HEK293 (cell line): ENCODE data around the gene IQSEC1.
A peak's percentile ranks its signal among the peaks of the same experiment; 100 is the strongest.

Experiments used
- BCL11A ChIP-seq: fragments of 450-650 bp; formaldehyde crosslinking; IDR thresholded peaks from 2 replicates; pipeline ENCODE4 v1.5.1; 2016; ENCODE audit warnings: low read depth, missing biosample characterization, missing genetic modification characterization
- HOXC10 ChIP-seq: sonication (generic); formaldehyde crosslinking; IDR thresholded peaks from 2 replicates; pipeline ENCODE4 v1.8.1; 2023; ENCODE audit warnings: mild to moderate bottlenecking, missing genetic modification reagents
- KLF7 ChIP-seq: fragments of 450-650 bp; formaldehyde crosslinking; IDR thresholded peaks from 2 replicates; pipeline ENCODE4 v1.5.1; 2016; ENCODE audit warnings: missing biosample characterization, missing genetic modification characterization, borderline replicate concordance
- SCRT2 ChIP-seq: fragments of 450-650 bp; formaldehyde crosslinking; IDR thresholded peaks from 2 replicates; pipeline ENCODE4 v1.5.1; 2016; ENCODE audit warnings: missing biosample characterization, missing genetic modification characterization
- SP2 ChIP-seq: fragments of 450-650 bp; formaldehyde crosslinking; IDR thresholded peaks from 2 replicates; pipeline ENCODE4 v1.5.1; 2016; ENCODE audit warnings: missing biosample characterization, missing genetic modification characterization
- WT1 ChIP-seq: fragments of 450-650 bp; formaldehyde crosslinking; IDR thresholded peaks from 2 replicates; pipeline ENCODE4 v1.5.1; 2016; ENCODE audit warnings: missing biosample characterization, missing genetic modification characterization
- ZBTB1 ChIP-seq: fragments of 450-650 bp; formaldehyde crosslinking; IDR thresholded peaks from 2 replicates; pipeline ENCODE4 v1.5.1; 2016; ENCODE audit warnings: missing biosample characterization, missing genetic modification characterization
- ZBTB20 ChIP-seq: fragments of 450-650 bp; formaldehyde crosslinking; IDR thresholded peaks from 2 replicates; pipeline ENCODE4 v1.5.1; 2016; ENCODE audit warnings: missing biosample characterization, missing genetic modification characterization
- ZBTB21 ChIP-seq: fragments of 450-650 bp; formaldehyde crosslinking; IDR thresholded peaks from 2 replicates; pipeline ENCODE4 v1.5.1; 2017; ENCODE audit warnings: missing biosample characterization, missing genetic modification characterization
- ZFP41 ChIP-seq: fragments of 450-650 bp; formaldehyde crosslinking; IDR thresholded peaks from 2 replicates; pipeline ENCODE4 v1.5.1; 2016; ENCODE audit warnings: missing biosample characterization, missing genetic modification characterization, borderline replicate concordance
- ZNF121 ChIP-seq: fragments of 450-650 bp; formaldehyde crosslinking; IDR thresholded peaks from 2 replicates; pipeline ENCODE4 v1.5.1; 2016; ENCODE audit warnings: missing biosample characterization, missing genetic modification characterization
- ZNF133 ChIP-seq: fragments of 450-650 bp; formaldehyde crosslinking; IDR thresholded peaks from 2 replicates; pipeline ENCODE4 v1.5.1; 2016; ENCODE audit warnings: missing biosample characterization, missing genetic modification characterization
- ZNF138 ChIP-seq: fragments of 450-650 bp; formaldehyde crosslinking; IDR thresholded peaks from 2 replicates; pipeline ENCODE4 v1.5.1; 2016; ENCODE audit warnings: missing biosample characterization, missing genetic modification characterization, borderline replicate concordance
- ZNF157 ChIP-seq: fragments of 450-650 bp; formaldehyde crosslinking; IDR thresholded peaks from 2 replicates; pipeline ENCODE4 v1.5.1; 2016; ENCODE audit warnings: missing biosample characterization, missing genetic modification characterization
- ZNF2 ChIP-seq: fragments of 450-650 bp; formaldehyde crosslinking; IDR thresholded peaks from 2 replicates; pipeline ENCODE4 v1.5.1; 2016; ENCODE audit warnings: missing biosample characterization, missing genetic modification characterization
- ZNF302 ChIP-seq: fragments of 450-650 bp; formaldehyde crosslinking; IDR thresholded peaks from 2 replicates; pipeline ENCODE4 v1.5.1; 2016; ENCODE audit warnings: missing biosample characterization, missing genetic modification characterization, low read depth
- ZNF324 ChIP-seq: fragments of 450-650 bp; formaldehyde crosslinking; IDR thresholded peaks from 2 replicates; pipeline ENCODE4 v1.5.1; 2016; ENCODE audit warnings: missing biosample characterization, missing genetic modification characterization
- ZNF335 ChIP-seq: fragments of 450-650 bp; formaldehyde crosslinking; conservative IDR thresholded peaks from 2 replicates; pipeline ENCODE4 v1.5.1; 2016; ENCODE audit warnings: missing biosample characterization, missing genetic modification characterization
- ZNF350 ChIP-seq: fragments of 450-650 bp; formaldehyde crosslinking; IDR thresholded peaks from 2 replicates; pipeline ENCODE4 v1.5.0; 2017; ENCODE audit warnings: missing biosample characterization, mild to moderate bottlenecking, missing genetic modification characterization
- ZNF366 ChIP-seq: fragments of 450-650 bp; formaldehyde crosslinking; conservative IDR thresholded peaks from 2 replicates; pipeline ENCODE4 v1.5.1; 2016; ENCODE audit warnings: missing biosample characterization, missing genetic modification characterization
- ZNF549 ChIP-seq: fragments of 450-650 bp; IDR thresholded peaks from 2 replicates; pipeline ENCODE4 v1.5.1; 2018; ENCODE audit warnings: missing biosample characterization, missing genetic modification characterization, mild to moderate bottlenecking, inconsistent platforms, moderate library complexity
- ZNF561 ChIP-seq: fragments of 450-650 bp; IDR thresholded peaks from 2 replicates; pipeline ENCODE4 v1.5.1; 2018; ENCODE audit warnings: missing biosample characterization, missing genetic modification characterization, borderline replicate concordance
- ZNF623 ChIP-seq: fragments of 450-650 bp; formaldehyde crosslinking; IDR thresholded peaks from 2 replicates; pipeline ENCODE4 v1.5.1; 2016; ENCODE audit warnings: missing biosample characterization, missing genetic modification characterization
- ZNF624 ChIP-seq: fragments of 450-650 bp; formaldehyde crosslinking; IDR thresholded peaks from 2 replicates; pipeline ENCODE4 v1.5.1; 2017; ENCODE audit warnings: missing biosample characterization, missing genetic modification characterization
- ZNF701 ChIP-seq: fragments of 450-650 bp; formaldehyde crosslinking; IDR thresholded peaks from 2 replicates; pipeline ENCODE4 v1.5.1; 2016; ENCODE audit warnings: missing biosample characterization, missing genetic modification characterization
- ZNF791 ChIP-seq: fragments of 450-650 bp; formaldehyde crosslinking; IDR thresholded peaks from 2 replicates; pipeline ENCODE4 v1.5.1; 2016; ENCODE audit warnings: missing biosample characterization, missing genetic modification characterization
- ZSCAN30 ChIP-seq: fragments of 450-650 bp; IDR thresholded peaks from 2 replicates; pipeline ENCODE4 v1.5.1; 2018; ENCODE audit warnings: missing biosample characterization, mild to moderate bottlenecking, missing genetic modification characterization, moderate library complexity
- ZXDB ChIP-seq: fragments of 450-650 bp; formaldehyde crosslinking; IDR thresholded peaks from 2 replicates; pipeline ENCODE4 v1.5.1; 2016; ENCODE audit warnings: missing biosample characterization, missing genetic modification characterization
- TF ChIP-seq, protein P1 (sequence below): fragments of 450-650 bp; formaldehyde crosslinking; IDR thresholded peaks from 2 replicates; pipeline ENCODE4 v1.5.1; 2016; ENCODE audit warnings: missing biosample characterization, missing genetic modification characterization
- TF ChIP-seq, protein P2 (sequence below): fragments of 450-650 bp; formaldehyde crosslinking; IDR thresholded peaks from 2 replicates; pipeline ENCODE4 v1.5.1; 2016; ENCODE audit warnings: missing biosample characterization, missing genetic modification characterization
- TF ChIP-seq, protein P3 (sequence below): fragments of 450-650 bp; formaldehyde crosslinking; IDR thresholded peaks from 2 replicates; pipeline ENCODE4 v1.5.1; 2016; ENCODE audit warnings: missing biosample characterization, missing genetic modification characterization
- TF ChIP-seq, protein P4 (sequence below): fragments of 450-650 bp; formaldehyde crosslinking; IDR thresholded peaks from 2 replicates; pipeline ENCODE4 v1.5.1; 2016; ENCODE audit warnings: missing biosample characterization, missing genetic modification characterization

The IQSEC1 gene

DNA sequence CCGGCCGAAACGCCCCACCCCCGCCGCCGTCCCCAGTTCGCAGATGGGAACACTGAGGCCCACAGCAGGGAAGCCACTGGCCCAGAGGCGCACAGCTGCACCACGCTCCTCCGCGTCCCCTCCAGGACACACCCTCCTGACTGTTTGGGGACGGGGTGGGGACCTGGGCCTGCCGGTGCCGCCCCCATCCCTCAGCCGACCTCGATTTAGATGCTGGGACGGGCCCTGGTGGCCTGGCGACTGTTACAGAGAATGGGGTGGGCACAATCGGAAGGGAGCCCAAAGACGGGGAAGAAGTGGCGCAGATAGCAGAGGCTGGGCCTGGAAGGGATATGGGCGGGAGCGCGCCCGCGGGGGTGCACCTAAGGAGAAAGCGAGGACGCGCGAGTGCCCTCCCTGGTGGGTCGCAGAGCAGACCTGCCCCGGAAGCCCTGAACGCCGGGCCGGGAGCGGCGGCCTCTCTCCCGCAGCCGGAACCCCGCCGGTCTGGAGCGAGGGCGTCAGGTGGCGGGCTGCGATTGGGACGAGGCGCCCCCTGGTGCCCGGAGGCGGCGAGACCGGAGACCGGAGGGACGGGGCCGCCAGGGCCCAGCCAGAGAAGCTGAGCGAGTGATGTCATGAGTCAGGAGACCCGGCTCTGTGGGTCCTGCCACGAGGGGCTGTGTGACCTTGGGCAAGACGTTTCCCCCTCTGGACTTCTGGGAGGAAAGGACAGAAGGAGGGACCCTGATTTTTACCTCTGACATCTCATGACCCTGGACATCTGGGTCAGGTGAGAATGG, 78.4 kb downstream of the IQSEC1 start (continued):
- TF ChIP-seq ZNF121 (peak; percentile 100), SP2 (tag by site-specific recombination) (peak; percentile 91), ZNF2 (peak; percentile 78), ZNF157 (tag by site-specific recombination) (no peak), WT1 (tag by site-specific recombination) (no peak), ZNF138 (tag by site-specific recombination) (no peak), ZNF302 (tag by site-specific recombination) (no peak), ZNF623 (0 out of 2 replicates have a peak, but pooled peaks have one; percentile 7), ZNF366 (tag by site-specific recombination) (peak; percentile 53; the same call in 1 of the 2 replicates), ZNF133 (tag by site-specific recombination) (no peak; the same call in 1 of the 2 replicates), ZNF561 (tag by site-specific recombination) (peak; percentile 83; the same call in 1 of the 2 replicates), KLF7 (tag by site-specific recombination) (peak; percentile 44; the same call in 1 of the 2 replicates), ZNF791 (tag by site-specific recombination) (no peak), ZBTB1 (tag by site-specific recombination) (0 out of 2 replicates have a peak, but pooled peaks have one; percentile 21), ZBTB21 (tag by site-specific recombination) (peak; percentile 72), ZXDB (tag by site-specific recombination) (peak; percentile 76), ZNF324 (tag by site-specific recombination) (0 out of 2 replicates have a peak, but pooled peaks have one; percentile 21), ZBTB20 (tag by site-specific recombination) (peak; percentile 96), ZNF549 (tag by site-specific recombination) (no peak), BCL11A (tag by site-specific recombination) (peak; percentile 24; the same call in 1 of the 2 replicates), ZSCAN30 (tag by site-specific recombination) (peak; percentile 94), ZNF350 (no peak), HOXC10 (CRISPR knock-in tag) (no peak), SCRT2 (tag by site-specific recombination) (peak; percentile 59), ZNF624 (no peak), ZNF335 (tag by site-specific recombination) (peak; percentile 82), ZNF701 (no peak), ZFP41 (tag by site-specific recombination) (no peak)
- TF ChIP-seq, protein P1, sequence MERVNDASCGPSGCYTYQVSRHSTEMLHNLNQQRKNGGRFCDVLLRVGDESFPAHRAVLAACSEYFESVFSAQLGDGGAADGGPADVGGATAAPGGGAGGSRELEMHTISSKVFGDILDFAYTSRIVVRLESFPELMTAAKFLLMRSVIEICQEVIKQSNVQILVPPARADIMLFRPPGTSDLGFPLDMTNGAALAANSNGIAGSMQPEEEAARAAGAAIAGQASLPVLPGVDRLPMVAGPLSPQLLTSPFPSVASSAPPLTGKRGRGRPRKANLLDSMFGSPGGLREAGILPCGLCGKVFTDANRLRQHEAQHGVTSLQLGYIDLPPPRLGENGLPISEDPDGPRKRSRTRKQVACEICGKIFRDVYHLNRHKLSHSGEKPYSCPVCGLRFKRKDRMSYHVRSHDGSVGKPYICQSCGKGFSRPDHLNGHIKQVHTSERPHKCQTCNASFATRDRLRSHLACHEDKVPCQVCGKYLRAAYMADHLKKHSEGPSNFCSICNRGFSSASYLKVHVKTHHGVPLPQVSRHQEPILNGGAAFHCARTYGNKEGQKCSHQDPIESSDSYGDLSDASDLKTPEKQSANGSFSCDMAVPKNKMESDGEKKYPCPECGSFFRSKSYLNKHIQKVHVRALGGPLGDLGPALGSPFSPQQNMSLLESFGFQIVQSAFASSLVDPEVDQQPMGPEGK (tag by site-specific recombination): peak; percentile 89
- TF ChIP-seq, protein P2, sequence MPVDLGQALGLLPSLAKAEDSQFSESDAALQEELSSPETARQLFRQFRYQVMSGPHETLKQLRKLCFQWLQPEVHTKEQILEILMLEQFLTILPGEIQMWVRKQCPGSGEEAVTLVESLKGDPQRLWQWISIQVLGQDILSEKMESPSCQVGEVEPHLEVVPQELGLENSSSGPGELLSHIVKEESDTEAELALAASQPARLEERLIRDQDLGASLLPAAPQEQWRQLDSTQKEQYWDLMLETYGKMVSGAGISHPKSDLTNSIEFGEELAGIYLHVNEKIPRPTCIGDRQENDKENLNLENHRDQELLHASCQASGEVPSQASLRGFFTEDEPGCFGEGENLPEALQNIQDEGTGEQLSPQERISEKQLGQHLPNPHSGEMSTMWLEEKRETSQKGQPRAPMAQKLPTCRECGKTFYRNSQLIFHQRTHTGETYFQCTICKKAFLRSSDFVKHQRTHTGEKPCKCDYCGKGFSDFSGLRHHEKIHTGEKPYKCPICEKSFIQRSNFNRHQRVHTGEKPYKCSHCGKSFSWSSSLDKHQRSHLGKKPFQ (tag by site-specific recombination): no peak
- TF ChIP-seq, protein P3, sequence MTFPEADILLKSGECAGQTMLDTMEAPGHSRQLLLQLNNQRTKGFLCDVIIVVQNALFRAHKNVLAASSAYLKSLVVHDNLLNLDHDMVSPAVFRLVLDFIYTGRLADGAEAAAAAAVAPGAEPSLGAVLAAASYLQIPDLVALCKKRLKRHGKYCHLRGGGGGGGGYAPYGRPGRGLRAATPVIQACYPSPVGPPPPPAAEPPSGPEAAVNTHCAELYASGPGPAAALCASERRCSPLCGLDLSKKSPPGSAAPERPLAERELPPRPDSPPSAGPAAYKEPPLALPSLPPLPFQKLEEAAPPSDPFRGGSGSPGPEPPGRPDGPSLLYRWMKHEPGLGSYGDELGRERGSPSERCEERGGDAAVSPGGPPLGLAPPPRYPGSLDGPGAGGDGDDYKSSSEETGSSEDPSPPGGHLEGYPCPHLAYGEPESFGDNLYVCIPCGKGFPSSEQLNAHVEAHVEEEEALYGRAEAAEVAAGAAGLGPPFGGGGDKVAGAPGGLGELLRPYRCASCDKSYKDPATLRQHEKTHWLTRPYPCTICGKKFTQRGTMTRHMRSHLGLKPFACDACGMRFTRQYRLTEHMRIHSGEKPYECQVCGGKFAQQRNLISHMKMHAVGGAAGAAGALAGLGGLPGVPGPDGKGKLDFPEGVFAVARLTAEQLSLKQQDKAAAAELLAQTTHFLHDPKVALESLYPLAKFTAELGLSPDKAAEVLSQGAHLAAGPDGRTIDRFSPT (tag by site-specific recombination): peak; percentile 75
- TF ChIP-seq, protein P4, sequence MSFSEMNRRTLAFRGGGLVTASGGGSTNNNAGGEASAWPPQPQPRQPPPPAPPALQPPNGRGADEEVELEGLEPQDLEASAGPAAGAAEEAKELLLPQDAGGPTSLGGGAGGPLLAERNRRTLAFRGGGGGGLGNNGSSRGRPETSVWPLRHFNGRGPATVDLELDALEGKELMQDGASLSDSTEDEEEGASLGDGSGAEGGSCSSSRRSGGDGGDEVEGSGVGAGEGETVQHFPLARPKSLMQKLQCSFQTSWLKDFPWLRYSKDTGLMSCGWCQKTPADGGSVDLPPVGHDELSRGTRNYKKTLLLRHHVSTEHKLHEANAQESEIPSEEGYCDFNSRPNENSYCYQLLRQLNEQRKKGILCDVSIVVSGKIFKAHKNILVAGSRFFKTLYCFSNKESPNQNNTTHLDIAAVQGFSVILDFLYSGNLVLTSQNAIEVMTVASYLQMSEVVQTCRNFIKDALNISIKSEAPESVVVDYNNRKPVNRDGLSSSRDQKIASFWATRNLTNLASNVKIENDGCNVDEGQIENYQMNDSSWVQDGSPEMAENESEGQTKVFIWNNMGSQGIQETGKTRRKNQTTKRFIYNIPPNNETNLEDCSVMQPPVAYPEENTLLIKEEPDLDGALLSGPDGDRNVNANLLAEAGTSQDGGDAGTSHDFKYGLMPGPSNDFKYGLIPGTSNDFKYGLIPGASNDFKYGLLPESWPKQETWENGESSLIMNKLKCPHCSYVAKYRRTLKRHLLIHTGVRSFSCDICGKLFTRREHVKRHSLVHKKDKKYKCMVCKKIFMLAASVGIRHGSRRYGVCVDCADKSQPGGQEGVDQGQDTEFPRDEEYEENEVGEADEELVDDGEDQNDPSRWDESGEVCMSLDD: peak; percentile 72; the same call in 1 of the 2 replicates
